ENCODE measurements around the gene CACNB4.

CACNB4 gene

DNA sequence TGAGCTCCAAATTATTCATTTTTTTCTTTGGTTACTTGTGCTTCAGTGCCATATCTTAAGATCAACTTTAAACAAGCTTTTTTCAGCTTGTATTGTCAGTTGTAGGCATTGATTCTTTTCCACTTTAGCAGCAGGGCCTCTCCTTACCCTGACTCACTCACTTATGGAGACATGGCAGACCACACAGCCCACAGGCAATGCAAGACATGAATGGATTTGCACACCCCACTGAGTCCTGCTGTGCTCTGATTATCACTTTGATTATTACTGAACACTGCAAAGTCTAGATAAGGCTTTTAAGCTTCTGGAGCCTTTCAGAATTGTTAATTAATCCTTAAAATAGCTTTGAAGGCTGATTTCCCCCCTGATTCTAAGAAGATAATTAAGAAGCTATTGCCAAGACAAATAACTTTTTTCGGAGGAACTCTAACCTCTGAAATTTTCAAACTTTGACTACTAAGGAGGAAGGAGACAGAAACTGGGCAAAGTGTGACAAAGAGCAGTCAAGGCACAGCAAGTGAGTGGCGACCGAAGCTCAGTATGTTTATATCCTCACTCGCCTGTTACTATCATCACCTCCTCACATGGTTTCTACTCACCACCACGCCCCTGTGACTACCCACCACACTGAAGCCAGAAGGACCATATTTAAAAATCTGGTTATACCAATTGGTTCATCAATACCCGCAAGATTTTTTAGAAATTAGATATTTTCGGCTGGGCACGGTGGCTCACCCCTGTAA lies 43.3 kb downstream of the CACNB4 start:
- peaks cover 11 to 15% of the 10 kb centered on the region in 2 donors for H3K36me3 Mint-ChIP-seq
- peaks cover 7 to 9% of the 10 kb centered on the region in 2 donors for H3K9me3 Mint-ChIP-seq
- ATAC-seq (replicated peaks), result peak; percentile 69 to 72
- H3K27ac Mint-ChIP-seq, result peak overlapping the region; percentile 56
- DNase-seq, result no peak
- peaks cover 21 to 37% of the 10 kb centered on the region in 2 donors for H3K4me1 Mint-ChIP-seq
- H3K4me3 Mint-ChIP-seq, result no peak overlapping the region
- peaks cover 0 to 5% of the 10 kb centered on the region in 2 donors for H3K27me3 Mint-ChIP-seq

DNA sequence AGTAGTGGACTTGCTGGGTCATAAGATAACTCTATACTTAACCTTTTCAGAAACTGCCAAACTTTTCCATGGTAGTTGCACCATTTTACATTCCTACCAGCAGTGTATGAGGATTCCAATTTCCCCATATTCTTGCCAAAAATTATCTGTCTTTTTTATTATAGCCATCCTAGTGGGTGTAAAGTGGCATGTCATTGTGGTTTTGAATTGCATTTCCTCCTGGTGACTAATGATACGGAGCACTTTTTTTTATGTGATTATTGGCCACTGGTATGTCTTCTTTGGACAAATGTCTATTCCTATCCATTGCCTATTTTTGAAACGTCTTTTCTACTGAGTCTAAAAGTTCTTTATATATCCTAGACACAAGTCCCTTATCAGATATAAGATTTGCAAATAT lies 44.3 kb downstream of the CACNB4 start:
- peaks cover 7 to 15% of the 10 kb centered on the region in 2 donors for H3K36me3 Mint-ChIP-seq
- no peak overlapping the region for H3K4me3 Mint-ChIP-seq
- H3K27me3 Mint-ChIP-seq, result peaks cover 0 to 2% of the 10 kb centered on the region in 2 donors
- peaks cover 7 to 9% of the 10 kb centered on the region in 2 donors for H3K9me3 Mint-ChIP-seq
- H3K27ac Mint-ChIP-seq, result no peak overlapping the region
- ATAC-seq (replicated peaks) (no peak), DNase-seq (no peak)
- H3K4me1 Mint-ChIP-seq, result peaks cover 27 to 45% of the 10 kb centered on the region in 2 donors

DNA sequence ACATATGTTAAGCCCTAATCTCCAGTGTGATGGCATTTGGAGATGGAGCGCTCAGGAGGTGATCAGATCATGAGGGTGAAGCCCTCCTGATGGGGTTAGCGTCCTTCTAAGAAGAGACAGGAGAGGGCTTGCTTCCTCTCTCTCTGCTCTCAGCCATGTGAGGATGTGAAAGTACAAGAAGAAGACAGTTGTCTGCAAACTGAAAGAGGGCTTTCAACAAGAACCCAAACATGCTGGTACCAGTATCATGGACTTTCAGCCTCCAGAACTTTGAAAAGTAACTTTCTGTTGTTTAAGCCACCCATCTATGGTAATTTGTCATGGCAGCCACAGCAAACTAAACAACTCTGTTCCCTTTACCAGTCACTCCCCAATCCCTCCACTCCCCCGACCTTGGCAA lies 47.4 kb downstream of the CACNB4 start:
- H3K4me3 Mint-ChIP-seq, result no peak overlapping the region
- peaks cover 3 to 6% of the 10 kb centered on the region in 2 donors for H3K36me3 Mint-ChIP-seq
- ATAC-seq (replicated peaks) (peak; percentile 28 to 33), DNase-seq (no peak)
- H3K27me3 Mint-ChIP-seq, result no peaks in the 10 kb centered on the region
- peaks cover 46 to 72% of the 10 kb centered on the region in 2 donors for H3K4me1 Mint-ChIP-seq
- H3K9me3 Mint-ChIP-seq, result no peaks in the 10 kb centered on the region
- H3K27ac Mint-ChIP-seq, result peak overlapping the region; percentile 53

DNA sequence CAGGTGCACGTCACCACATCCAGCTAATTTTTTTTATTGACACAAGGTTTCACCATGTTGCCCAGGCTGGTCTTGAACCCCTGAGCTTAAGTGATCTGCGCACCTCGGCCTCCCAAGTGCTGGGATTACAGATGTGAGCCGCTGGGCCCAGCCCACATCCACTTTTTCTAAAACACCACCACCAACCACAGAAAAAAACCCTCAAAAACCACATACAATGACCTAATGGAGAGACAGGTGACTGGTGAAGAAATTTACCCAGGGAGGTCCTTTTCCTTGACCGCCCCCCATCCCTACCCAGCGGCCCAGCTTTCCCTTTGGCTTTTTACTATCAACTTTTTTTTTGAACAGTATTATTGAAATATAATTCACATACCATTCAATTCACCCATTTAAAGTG lies 47.9 kb downstream of the CACNB4 start:
- peaks cover 46 to 72% of the 10 kb centered on the region in 2 donors for H3K4me1 Mint-ChIP-seq
- H3K27ac Mint-ChIP-seq, result peak overlapping the region; percentile 53
- DNase-seq (no peak), ATAC-seq (replicated peaks) (peak in 1 of 2 donors; percentile 8)
- no peaks in the 10 kb centered on the region for H3K27me3 Mint-ChIP-seq
- peak overlapping the region in 1 of 2 donors; percentile 66 for H3K4me3 Mint-ChIP-seq
- H3K9me3 Mint-ChIP-seq, result no peaks in the 10 kb centered on the region
- H3K36me3 Mint-ChIP-seq, result peaks cover 3 to 4% of the 10 kb centered on the region in 2 donors

DNA sequence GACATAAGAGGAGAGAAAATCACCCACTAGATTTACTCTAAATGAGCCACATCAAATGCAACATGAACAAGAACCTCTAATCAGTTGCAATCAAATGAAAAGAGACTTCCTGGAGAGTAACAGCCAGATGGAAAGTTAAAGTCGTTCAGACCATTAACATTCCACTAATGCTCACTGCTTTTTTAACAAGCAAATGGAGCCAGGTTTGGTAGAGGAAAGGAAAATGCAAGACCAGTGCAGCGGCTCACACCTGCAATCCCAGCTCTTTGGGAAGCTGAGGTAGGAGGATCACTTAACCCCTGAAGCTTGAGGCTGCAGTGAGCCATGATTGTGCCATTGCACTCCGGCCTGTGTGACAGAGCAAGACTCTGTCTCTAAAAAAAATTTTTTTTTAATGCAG lies 48.5 kb downstream of the CACNB4 start:
- Mint-ChIP-seq H3K27me3 (no peaks in the 10 kb centered on the region), H3K9me3 (no peaks in the 10 kb centered on the region), H3K36me3 (peaks cover 3 to 4% of the 10 kb centered on the region in 2 donors), H3K4me1 (peaks cover 46 to 72% of the 10 kb centered on the region in 2 donors), H3K27ac (no peak overlapping the region), H3K4me3 (no peak overlapping the region)
- DNase-seq (no peak), ATAC-seq (replicated peaks) (no peak)

DNA sequence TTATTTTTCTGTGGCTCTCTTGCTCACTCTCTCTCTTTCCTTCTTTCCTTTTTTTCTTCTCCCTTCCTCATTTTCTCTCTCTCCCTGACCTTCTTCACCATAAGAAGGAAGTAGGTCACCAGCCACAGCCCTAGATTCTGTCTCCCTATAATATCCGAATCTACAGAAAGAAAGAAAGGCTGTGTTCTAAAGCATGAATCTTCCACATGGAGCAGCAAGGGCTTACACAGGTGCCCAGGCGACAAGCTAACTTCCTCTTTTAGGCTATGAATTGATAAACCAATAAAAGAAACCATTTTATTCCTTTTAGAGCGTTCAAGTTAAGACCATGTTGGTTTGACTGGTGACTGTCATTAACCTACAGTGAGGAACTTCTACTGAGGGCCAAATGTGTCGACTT lies 49.3 kb downstream of the CACNB4 start:
- Mint-ChIP-seq H3K27ac (peak overlapping the region; percentile 89), H3K4me1 (peaks cover 45 to 72% of the 10 kb centered on the region in 2 donors), H3K27me3 (no peaks in the 10 kb centered on the region), H3K9me3 (no peaks in the 10 kb centered on the region), H3K4me3 (peak overlapping the region; percentile 28 to 55), H3K36me3 (peaks cover 3% of the 10 kb centered on the region in 2 donors)
- DNase-seq (no peak), ATAC-seq (replicated peaks) (peak; percentile 10 to 19)

DNA sequence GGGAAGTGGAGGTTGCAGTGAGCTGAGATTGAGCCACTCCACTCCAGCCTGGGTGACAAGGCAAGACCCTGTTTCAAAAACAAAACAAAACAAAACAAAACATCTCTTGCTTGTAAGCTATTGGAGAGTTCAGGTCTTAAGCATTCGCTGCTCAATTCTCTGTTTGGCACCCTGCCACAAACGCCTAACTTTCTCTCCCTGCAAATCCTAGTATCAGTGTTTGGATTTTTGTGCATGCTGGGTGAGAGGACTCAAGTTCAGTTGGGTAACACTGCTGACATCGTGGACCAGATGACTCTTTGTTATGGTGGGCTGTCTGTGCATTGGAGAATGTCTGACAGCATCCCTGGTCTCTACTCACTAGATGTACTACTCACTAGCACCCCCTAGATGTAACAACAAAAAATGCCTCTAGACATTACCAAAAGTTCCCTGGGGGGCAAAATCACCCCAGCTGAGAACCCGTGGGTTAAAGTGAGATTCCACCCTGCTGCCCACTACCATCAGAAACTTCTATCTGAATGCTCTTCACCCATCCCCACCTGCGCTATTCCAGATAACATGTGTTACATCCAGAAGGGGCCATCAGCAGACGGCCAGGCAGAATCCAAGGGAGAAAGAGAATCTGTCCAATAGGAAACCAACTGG lies 50.9 kb downstream of the CACNB4 start:
- Mint-ChIP-seq H3K36me3 (peaks cover 3% of the 10 kb centered on the region in 2 donors), H3K9me3 (no peaks in the 10 kb centered on the region), H3K27me3 (no peaks in the 10 kb centered on the region), H3K4me1 (peaks cover 46 to 77% of the 10 kb centered on the region in 2 donors), H3K4me3 (peak overlapping the region in 1 of 2 donors; percentile 28), H3K27ac (peak overlapping the region; percentile 89)
- ATAC-seq (replicated peaks), result no peak
- no peak for DNase-seq

DNA sequence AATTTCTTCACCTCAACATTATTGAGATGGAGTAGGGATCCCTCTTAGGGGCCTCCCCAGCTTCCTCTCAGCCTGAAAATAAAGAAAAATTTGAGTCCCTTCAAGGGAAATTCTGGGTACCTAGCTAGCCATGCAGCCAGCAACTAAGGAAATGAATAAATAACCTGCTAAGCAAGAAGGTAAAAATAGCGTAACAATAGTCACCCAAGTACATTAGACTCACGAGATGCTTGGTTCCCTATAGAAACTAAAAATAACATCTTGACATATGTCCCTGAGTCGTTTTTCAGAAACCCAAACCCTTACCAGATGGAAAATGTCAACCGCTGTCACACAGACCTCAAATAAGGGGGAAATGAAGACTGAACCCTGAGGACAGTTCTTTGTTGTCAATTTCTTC lies 51.9 kb downstream of the CACNB4 start:
- Mint-ChIP-seq H3K27ac (peak overlapping the region; percentile 89), H3K9me3 (no peaks in the 10 kb centered on the region), H3K4me3 (peak overlapping the region in 1 of 2 donors; percentile 32), H3K27me3 (no peaks in the 10 kb centered on the region), H3K4me1 (peaks cover 50 to 86% of the 10 kb centered on the region in 2 donors), H3K36me3 (peaks cover 3% of the 10 kb centered on the region in 2 donors)
- peak; percentile 32 for DNase-seq
- peak; percentile 84 to 85 for ATAC-seq (replicated peaks)

DNA sequence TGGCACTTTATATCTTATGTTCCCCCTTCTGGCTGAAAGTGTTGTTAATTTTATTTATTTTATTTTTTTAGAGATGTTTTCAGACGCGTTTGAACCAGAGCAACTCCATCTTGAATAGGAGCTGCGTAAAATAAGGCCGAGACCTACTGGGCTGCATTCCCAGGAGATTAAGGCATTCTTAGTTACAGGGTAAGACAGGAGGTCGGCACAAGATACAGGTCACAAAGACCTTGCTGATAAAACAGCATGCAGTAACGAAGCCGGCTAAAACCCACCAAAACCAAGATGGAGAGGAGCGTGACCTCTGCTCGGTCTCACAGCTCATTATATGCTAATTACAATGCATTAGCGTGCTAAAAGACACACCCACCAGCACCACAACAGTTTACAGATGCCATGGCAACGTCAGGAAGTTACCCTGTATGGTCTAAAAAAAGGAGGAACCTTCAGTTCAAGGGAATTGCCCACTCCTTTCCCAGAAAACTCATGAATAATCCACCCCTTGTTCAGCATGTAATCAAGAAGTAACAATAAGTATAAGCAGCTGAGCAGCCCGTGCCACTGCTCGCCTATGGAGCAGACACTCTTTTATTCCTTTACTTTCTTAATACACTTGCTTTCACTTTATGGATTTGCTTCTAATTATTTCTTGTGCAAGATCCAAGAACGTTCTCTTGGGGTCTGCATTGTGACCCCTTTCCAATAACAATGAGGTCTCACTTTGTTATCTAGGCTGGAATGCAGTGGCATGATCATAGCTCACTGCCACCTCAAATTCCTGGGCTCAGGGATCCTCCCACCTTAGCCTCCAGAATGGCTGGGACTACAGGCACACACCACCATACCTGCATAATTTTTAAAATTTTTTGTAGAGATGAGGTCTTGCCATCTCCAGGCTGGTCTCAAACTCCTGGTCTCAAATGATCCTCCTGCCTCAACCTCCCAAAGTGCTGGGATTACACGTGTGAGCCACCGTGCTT lies 55.9 kb downstream of the CACNB4 start:
- ATAC-seq (replicated peaks) (peak; percentile 18 to 21), DNase-seq (peak; percentile 35)
- no peaks in the 10 kb centered on the region for H3K36me3 Mint-ChIP-seq
- peaks cover 23 to 58% of the 10 kb centered on the region in 2 donors for H3K4me1 Mint-ChIP-seq
- H3K27ac Mint-ChIP-seq, result no peak overlapping the region
- no peaks in the 10 kb centered on the region for H3K9me3 Mint-ChIP-seq
- no peak overlapping the region for H3K4me3 Mint-ChIP-seq
- H3K27me3 Mint-ChIP-seq, result no peaks in the 10 kb centered on the region

DNA sequence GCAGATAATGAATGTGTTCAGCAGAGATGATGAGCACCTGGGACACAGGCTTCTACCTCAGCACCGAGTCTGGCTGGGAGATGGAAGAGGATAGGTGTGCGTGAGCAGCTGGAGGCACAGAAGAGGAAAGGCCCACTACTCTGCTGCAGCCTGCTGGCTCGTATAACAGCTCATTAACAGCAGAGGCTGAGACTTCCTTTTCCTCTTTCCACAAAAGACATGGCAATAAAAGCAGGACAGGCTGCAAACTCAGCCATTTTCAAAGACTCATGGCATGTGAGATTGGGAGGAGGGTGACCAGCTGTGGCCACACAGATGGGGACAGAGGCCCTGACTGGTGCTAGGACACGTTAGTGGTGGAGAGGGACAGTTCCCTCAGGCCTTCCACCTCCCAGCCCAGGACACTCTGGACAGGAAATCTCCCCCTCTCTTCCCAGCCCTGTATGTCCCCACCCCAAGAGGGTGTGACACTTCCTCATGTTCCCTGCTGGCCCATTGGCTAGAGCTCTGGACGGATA lies 60.3 kb downstream of the CACNB4 start:
- Mint-ChIP-seq H3K27ac (no peak overlapping the region), H3K4me3 (no peak overlapping the region), H3K36me3 (no peaks in the 10 kb centered on the region), H3K4me1 (peaks cover 6 to 23% of the 10 kb centered on the region in 2 donors), H3K9me3 (no peaks in the 10 kb centered on the region), H3K27me3 (no peaks in the 10 kb centered on the region)
- DNase-seq (no peak), ATAC-seq (replicated peaks) (no peak)

DNA sequence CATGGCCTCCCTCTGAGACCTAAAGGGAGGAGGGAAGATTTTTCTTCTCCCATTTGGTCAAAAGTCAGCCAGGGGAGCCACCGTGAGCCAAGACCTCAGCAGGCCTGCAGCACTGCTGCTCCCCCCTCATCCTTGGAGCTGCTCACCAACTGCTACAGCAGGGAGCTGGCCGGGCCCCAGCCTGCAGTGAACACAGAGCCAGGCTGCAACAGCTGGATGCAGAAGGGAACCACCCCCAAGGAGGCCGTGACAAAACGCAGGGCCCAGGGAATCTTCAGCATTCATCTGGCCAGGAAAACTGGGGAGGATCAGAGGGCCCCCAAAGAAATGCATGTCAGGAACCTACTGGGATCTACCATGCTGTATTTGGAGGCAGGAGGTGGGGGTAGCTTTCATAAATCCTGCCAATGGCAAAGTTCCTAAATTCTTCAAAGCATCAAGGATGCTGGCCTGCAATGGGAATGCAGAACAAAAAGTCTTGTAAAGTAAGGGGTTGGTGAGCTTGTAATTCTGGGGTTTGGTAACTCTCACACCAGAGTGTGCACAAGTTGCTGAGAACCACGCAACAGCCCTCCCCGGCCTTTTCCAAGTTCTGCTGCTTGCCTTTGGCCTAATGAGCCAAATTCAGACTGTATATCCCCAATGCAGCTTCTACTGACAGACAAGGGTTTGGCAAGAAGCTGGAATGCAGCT lies 61.0 kb downstream of the CACNB4 start:
- DNase-seq (no peak), ATAC-seq (replicated peaks) (no peak)
- Mint-ChIP-seq H3K9me3 (no peaks in the 10 kb centered on the region), H3K27me3 (no peaks in the 10 kb centered on the region), H3K4me3 (no peak overlapping the region), H3K4me1 (peaks cover 3 to 16% of the 10 kb centered on the region in 2 donors), H3K27ac (no peak overlapping the region), H3K36me3 (no peaks in the 10 kb centered on the region)

DNA sequence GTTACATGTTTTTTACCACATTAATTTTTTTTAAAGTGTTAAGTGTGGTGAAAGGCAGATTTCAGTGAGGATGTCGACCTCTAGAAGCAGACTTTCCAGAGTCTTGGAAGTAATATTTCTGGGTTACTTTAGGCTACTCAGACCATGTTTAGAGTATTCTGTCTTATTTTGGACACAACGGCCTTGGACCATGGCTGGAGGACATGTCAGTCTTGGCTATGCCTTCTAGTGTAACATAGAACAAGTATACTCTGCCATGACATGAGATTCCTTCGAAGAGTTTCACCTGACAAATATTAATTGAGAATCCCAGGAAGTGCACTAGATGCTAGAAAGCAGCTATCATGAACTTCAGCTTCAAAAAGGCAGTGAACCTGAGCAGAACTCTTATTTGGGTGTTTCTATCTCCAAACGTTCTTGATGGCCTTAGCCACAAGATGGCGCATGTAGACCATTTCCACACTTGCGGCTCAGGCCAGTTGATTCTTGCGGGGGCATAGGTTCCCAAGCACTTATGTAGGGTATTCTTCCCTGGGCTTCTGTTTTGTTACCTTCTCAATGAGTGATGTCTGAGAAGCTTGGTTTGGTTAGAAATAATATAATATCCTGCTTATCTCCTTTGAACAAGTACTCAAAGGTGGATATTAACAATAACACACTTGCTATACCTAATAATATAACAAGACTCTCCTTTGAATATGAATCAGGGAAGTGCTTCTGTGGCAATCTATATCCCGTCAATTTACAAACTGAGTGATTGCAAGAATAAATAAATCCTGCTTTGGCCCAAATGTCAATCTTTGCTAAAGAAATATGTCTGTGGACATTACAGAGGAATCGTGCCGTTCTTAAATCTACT lies 62.0 kb downstream of the CACNB4 start:
- ATAC-seq (replicated peaks) (peak; percentile 88 to 91), DNase-seq (peak; percentile 55)
- peaks cover under 1 to 8% of the 10 kb centered on the region in 2 donors for H3K4me1 Mint-ChIP-seq
- H3K27me3 Mint-ChIP-seq, result no peaks in the 10 kb centered on the region
- no peaks in the 10 kb centered on the region for H3K9me3 Mint-ChIP-seq
- no peak overlapping the region for H3K4me3 Mint-ChIP-seq
- H3K27ac Mint-ChIP-seq, result no peak overlapping the region
- H3K36me3 Mint-ChIP-seq, result no peaks in the 10 kb centered on the region
